GM12891 (cell line): Measurements from ENCODE around the gene GPR152.

Experiments used
- POLR2A ChIP-seq: IDR thresholded peaks from 2 replicates; pipeline ENCODE4 v1.6.1; 2011; ENCODE audit warnings: low read depth, low read length, control low read depth
- POLR2AphosphoS5 ChIP-seq: IDR thresholded peaks from 2 replicates; pipeline ENCODE4 v1.6.1; 2011; ENCODE audit warnings: low read depth, low read length, control low read depth
- SPI1 ChIP-seq: IDR thresholded peaks from 2 replicates; pipeline ENCODE4 v1.6.1; 2011; ENCODE audit warnings: low read depth, low read length, control low read depth
- TAF1 ChIP-seq: IDR thresholded peaks from 2 replicates; pipeline ENCODE4 v1.6.1; 2011; ENCODE audit warnings: low read depth, low read length, control low read depth

DNA sequence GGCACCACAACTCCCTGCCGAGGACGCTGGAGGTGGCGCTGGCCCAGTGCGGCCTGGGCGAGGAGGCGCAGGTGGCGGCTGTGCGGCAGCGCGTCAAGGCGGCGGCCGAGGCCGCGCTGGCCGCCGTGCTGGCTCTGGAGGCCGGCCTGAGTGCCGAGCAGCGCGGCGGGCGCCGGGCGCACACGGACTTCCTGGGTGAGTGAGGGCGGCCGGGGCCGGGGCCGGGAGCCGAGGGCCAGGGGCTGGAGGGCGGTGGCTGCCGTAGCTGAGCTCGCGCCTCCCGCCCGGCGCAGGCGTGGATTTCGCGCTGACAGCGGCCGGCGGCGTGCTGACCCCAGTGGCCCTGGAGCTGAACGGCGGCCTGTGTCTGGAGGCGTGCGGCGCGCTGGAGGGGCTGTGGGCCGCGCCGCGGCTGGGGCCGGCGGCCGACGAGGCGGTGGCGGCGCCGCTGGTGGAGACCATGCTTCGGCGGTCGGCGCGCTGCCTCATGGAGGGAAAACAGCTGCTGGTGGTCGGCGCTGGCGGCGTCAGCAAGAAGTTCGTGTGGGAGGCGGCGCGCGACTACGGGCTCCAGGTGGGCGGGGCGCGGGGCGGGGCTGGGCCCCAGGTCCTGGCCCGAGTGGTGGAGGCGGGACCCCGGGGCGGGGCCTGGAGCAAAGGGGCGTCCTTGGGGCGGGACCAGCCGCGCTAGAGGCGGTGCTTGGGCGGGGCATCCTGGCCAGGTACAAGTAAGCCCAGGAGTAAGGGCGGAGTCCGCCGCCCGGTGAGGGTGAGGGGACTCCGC lies 31.7 kb downstream of the GPR152 start:
- TF ChIP-seq POLR2AphosphoS5 (no peak), POLR2A (no peak), TAF1 (no peak), SPI1 (no peak)
